Liver (tissue), 9 donors: Measurements from ENCODE around the gene BEST1. TPM values are rescaled to one million over a fixed set of nuclear protein-coding genes. Genes with fewer than 3 reads are reported as not detected.

Experiments
- DNase-seq: peaks from one replicate; pipeline ENCODE4 v3.0.0-alpha.2; 2017; ENCODE audit warnings: low spot score
- H3K27ac ChIP-seq, 2 donors: one replicate each; pipeline ENCODE4 v1.7.0; 2013; ENCODE audit warnings: inconsistent platforms in 2 of 2, low read length in 2 of 2, control low read depth in 1 of 2, low read depth in 1 of 2, mild to moderate bottlenecking in 1 of 2
- H3K27me3 ChIP-seq, 4 donors: one replicate each; pipeline versions ENCODE4 v1.6.1 to v1.7.0; 2013; ENCODE audit warnings: low read length in 3 of 4, inconsistent platforms in 1 of 4, mild to moderate bottlenecking in 1 of 4, moderate library complexity in 1 of 4; ENCODE audit not compliant: control insufficient read depth in 4 of 4, insufficient read depth in 4 of 4
- H3K36me3 ChIP-seq, 4 donors: one replicate each; pipeline versions ENCODE4 v1.6.1 to v1.7.0; 2013; ENCODE audit warnings: low read length in 3 of 4, mild to moderate bottlenecking in 3 of 4, low read depth in 1 of 4, moderate library complexity in 1 of 4; ENCODE audit not compliant: control insufficient read depth in 4 of 4, insufficient read depth in 3 of 4
- H3K4me1 ChIP-seq, 4 donors: one replicate each; pipeline versions ENCODE4 v1.6.1 to v1.7.0; 2013; ENCODE audit warnings: low read length in 3 of 4, mild to moderate bottlenecking in 3 of 4, moderate library complexity in 1 of 4; ENCODE audit not compliant: control insufficient read depth in 4 of 4, insufficient read depth in 4 of 4
- H3K4me3 ChIP-seq, 3 donors: one replicate each; pipeline versions ENCODE4 v1.6.1 to v1.7.0; 2013; ENCODE audit warnings: low read length in 3 of 3, control low read depth in 1 of 3, low read depth in 1 of 3, mild to moderate bottlenecking in 1 of 3
- H3K9ac ChIP-seq, 2 donors: one replicate each; pipeline ENCODE4 v1.7.0; 2013; ENCODE audit warnings: low read length in 2 of 2, mild to moderate bottlenecking in 2 of 2, moderate library complexity in 2 of 2, control low read depth in 1 of 2, low read depth in 1 of 2
- H3K9me3 ChIP-seq, 4 donors: one replicate each; pipeline versions ENCODE4 v1.6.1 to v1.7.0; 2013; ENCODE audit warnings: low read length in 3 of 4; ENCODE audit not compliant: control insufficient read depth in 4 of 4
- EGR1 ChIP-seq, 2 donors: IDR thresholded peaks; 2 replicates each; pipeline ENCODE4 v1.6.1; 2016 to 2018; ENCODE audit warnings: antibody characterized with exemption in 2 of 2, low read depth in 2 of 2
- FOXA1 ChIP-seq: IDR thresholded peaks from 2 replicates; pipeline ENCODE4 v1.6.1; 2016; ENCODE audit warnings: antibody characterized with exemption
- FOXA2 ChIP-seq: IDR thresholded peaks from 2 replicates; pipeline ENCODE4 v1.6.1; 2016; ENCODE audit warnings: antibody characterized with exemption
- GABPA ChIP-seq, 2 donors: IDR thresholded peaks in 1 of 2; conservative IDR thresholded peaks in 1 of 2; 2 replicates each; pipeline ENCODE4 v1.6.1; 2016; ENCODE audit warnings: antibody characterized with exemption in 2 of 2, mild to moderate bottlenecking in 1 of 2, moderate library complexity in 1 of 2
- HNF4A ChIP-seq, 2 donors: conservative IDR thresholded peaks; 2 replicates each; pipeline ENCODE4 v1.6.1; 2016; ENCODE audit warnings: antibody characterized with exemption in 2 of 2, mild to moderate bottlenecking in 2 of 2
- RAD21 ChIP-seq, 2 donors: IDR thresholded peaks; 2 replicates each; pipeline ENCODE4 v1.6.1; 2016; ENCODE audit warnings: antibody characterized with exemption in 2 of 2, mild to moderate bottlenecking in 2 of 2
- RXRA ChIP-seq, 2 donors: IDR thresholded peaks; 2 replicates each; pipeline ENCODE4 v1.6.1; 2017 to 2018; ENCODE audit warnings: antibody characterized with exemption in 2 of 2, mild to moderate bottlenecking in 1 of 2
- SP1 ChIP-seq: IDR thresholded peaks from 2 replicates; pipeline ENCODE4 v1.6.1; 2018; ENCODE audit warnings: antibody characterized with exemption, mild to moderate bottlenecking
- TAF1 ChIP-seq: conservative IDR thresholded peaks from 2 replicates; pipeline ENCODE4 v1.6.1; 2016; ENCODE audit warnings: antibody characterized with exemption, mild to moderate bottlenecking
- YY1 ChIP-seq: IDR thresholded peaks from 2 replicates; pipeline ENCODE4 v1.6.1; 2016; ENCODE audit warnings: antibody characterized with exemption, mild to moderate bottlenecking
- WGBS: extraction: QIAGEN DNeasy Blood & Tissue Kit; methylation state at CpG from one replicate; pipeline ENCODE4 v1.1.7; 2013; 5-methylcytosine and 5-hydroxymethylcytosine counted together
- polyA plus RNA-seq, 2 donors: library from polyadenylated mRNA; stranded (reverse) in 1 of 2; unstranded in 1 of 2; fragments of 200-250 nt in 1 of 2; fragments of >200 nt in 1 of 2; fragmentation: Nextera tagmentation in 1 of 2; extraction: Ambion mirVana in 1 of 2; gene quantifications; one replicate each; pipeline versions ENCODE4 v1.2.1 to v1.2.3, GENCODE V29; 2013 to 2015
- total RNA-seq, 2 donors: library from RNA; depleted of rRNA; stranded (reverse); fragments of >200 nt; gene quantifications; one replicate each; pipeline ENCODE4 v1.2.3, GENCODE V29; 2014
- TF ChIP-seq, protein P1 (sequence below): IDR thresholded peaks from 2 replicates; pipeline ENCODE4 v1.6.1; 2016; ENCODE audit warnings: antibody characterized with exemption
- TF ChIP-seq, protein P2 (sequence below): fragments of 150-350 bp; IDR thresholded peaks from 2 replicates; pipeline ENCODE4 v1.5.1; 2017; ENCODE audit warnings: improper control_type of control experiment, low read depth, low read length; ENCODE audit not compliant: missing input control
- TF ChIP-seq, protein P3 (sequence below): IDR thresholded peaks from 2 replicates; pipeline ENCODE4 v1.6.1; 2016; ENCODE audit warnings: antibody characterized with exemption
- donor health status: healthy.
- donor health status: healthy.
- donor health status: healthy.
- donor health status: healthy.
- donor health status: healthy.

BEST1 gene
- total RNA-seq (1 to 10 TPM; 1.3 to 1.6 TPM), polyA plus RNA-seq (under 1 TPM; 0.22 to 0.85 TPM)

DNA sequence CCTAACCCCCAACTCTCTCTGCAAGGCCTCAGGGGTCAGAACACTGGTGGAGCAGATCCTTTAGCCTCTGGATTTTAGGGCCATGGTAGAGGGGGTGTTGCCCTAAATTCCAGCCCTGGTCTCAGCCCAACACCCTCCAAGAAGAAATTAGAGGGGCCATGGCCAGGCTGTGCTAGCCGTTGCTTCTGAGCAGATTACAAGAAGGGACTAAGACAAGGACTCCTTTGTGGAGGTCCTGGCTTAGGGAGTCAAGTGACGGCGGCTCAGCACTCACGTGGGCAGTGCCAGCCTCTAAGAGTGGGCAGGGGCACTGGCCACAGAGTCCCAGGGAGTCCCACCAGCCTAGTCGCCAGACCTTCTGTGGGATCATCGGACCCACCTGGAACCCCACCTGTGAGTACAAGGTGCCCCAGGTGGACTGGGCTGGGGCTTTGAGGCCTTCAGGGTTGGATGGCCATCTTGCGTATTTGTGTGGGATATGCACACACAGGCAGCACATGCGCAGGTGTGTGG lies at the start of gene BEST1:
Gene BEST1, plus strand, starts transcription at position 317 of the 513 bp plus-strand sequence. CDS start 1,456 bp downstream, outside the sequence.
- no peak for DNase-seq
- WGBS, result 93% methylated on average over 8 of the region's 8 CpGs

DNA sequence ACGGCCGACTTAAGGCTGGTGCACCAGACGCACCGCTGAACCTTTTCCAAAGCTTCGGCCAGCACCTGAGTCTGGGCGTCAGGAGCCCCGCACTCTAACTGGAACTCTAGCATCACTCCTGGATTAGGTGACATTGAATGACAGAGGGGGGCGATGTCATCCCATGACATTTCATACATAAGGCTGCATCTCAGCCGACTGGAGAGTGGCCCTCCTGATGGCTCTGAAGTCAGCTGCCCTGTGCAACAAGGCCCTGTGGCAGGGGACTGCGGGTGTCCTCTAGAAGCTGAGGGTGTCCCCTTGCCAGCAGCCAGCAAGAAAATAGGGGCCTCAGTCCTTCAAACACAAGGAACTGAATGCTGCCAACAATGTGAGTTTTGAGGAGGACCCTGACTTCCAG lies 48.8 kb upstream of the BEST1 start:
- Histone ChIP-seq H3K36me3 (no peaks in the 10 kb centered on the region), H3K9me3 (no peaks in the 10 kb centered on the region), H3K4me3 (no peak overlapping the region), H3K27ac (no peak overlapping the region), H3K4me1 (peaks cover 0 to 7% (median under 1%) of the 10 kb centered on the region in 4 donors), H3K27me3 (no peaks in the 10 kb centered on the region), H3K9ac (no peak overlapping the region)
- 93% methylated on average over 10 of the region's 10 CpGs for WGBS
- TF ChIP-seq RAD21 (IDR thresholded peaks at IDR 0.05) (peak in 1 of 2 donors; percentile 13), EGR1 (IDR thresholded peaks at IDR 0.05; ENCODE audit: low read depth in 2 of 2) (no peak)
- DNase-seq, result no peak

More for the DNA sequence above, at the start of gene BEST1:
- Histone ChIP-seq H3K4me3 (no peak within 1 kb of the TSS), H3K4me1 (peaks cover 0 to 3% (median under 1%) of the 10 kb centered on the region in 4 donors), H3K9me3 (no peaks in the 10 kb centered on the region), H3K36me3 (no peaks in the 10 kb centered on the region), H3K27me3 (no peaks in the 10 kb centered on the region), H3K27ac (no peak within 1 kb of the TSS), H3K9ac (no peak within 1 kb of the TSS)
- TF ChIP-seq SP1, result no peak
- TF ChIP-seq TAF1, result no peak
- no peak for TF ChIP-seq HNF4A (conservative IDR thresholded peaks at IDR 0.05)
- TF ChIP-seq, protein P1, sequence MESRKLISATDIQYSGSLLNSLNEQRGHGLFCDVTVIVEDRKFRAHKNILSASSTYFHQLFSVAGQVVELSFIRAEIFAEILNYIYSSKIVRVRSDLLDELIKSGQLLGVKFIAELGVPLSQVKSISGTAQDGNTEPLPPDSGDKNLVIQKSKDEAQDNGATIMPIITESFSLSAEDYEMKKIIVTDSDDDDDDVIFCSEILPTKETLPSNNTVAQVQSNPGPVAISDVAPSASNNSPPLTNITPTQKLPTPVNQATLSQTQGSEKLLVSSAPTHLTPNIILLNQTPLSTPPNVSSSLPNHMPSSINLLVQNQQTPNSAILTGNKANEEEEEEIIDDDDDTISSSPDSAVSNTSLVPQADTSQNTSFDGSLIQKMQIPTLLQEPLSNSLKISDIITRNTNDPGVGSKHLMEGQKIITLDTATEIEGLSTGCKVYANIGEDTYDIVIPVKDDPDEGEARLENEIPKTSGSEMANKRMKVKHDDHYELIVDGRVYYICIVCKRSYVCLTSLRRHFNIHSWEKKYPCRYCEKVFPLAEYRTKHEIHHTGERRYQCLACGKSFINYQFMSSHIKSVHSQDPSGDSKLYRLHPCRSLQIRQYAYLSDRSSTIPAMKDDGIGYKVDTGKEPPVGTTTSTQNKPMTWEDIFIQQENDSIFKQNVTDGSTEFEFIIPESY, result no peak
- no peak for TF ChIP-seq YY1
- no peak for TF ChIP-seq GABPA (IDR thresholded peaks at IDR 0.05 in 1 of 2, conservative IDR thresholded peaks at IDR 0.05 in 1 of 2)
- TF ChIP-seq, protein P2, sequence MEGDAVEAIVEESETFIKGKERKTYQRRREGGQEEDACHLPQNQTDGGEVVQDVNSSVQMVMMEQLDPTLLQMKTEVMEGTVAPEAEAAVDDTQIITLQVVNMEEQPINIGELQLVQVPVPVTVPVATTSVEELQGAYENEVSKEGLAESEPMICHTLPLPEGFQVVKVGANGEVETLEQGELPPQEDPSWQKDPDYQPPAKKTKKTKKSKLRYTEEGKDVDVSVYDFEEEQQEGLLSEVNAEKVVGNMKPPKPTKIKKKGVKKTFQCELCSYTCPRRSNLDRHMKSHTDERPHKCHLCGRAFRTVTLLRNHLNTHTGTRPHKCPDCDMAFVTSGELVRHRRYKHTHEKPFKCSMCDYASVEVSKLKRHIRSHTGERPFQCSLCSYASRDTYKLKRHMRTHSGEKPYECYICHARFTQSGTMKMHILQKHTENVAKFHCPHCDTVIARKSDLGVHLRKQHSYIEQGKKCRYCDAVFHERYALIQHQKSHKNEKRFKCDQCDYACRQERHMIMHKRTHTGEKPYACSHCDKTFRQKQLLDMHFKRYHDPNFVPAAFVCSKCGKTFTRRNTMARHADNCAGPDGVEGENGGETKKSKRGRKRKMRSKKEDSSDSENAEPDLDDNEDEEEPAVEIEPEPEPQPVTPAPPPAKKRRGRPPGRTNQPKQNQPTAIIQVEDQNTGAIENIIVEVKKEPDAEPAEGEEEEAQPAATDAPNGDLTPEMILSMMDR, result no peak
- TF ChIP-seq RAD21 (IDR thresholded peaks at IDR 0.05), result no peak
- TF ChIP-seq FOXA1, result no peak
- TF ChIP-seq RXRA (IDR thresholded peaks at IDR 0.05), result no peak
- no peak for TF ChIP-seq FOXA2
- TF ChIP-seq EGR1 (IDR thresholded peaks at IDR 0.05; ENCODE audit: low read depth in 2 of 2), result no peak
- TF ChIP-seq, protein P3, sequence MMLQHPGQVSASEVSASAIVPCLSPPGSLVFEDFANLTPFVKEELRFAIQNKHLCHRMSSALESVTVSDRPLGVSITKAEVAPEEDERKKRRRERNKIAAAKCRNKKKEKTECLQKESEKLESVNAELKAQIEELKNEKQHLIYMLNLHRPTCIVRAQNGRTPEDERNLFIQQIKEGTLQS, result no peak

DNA sequence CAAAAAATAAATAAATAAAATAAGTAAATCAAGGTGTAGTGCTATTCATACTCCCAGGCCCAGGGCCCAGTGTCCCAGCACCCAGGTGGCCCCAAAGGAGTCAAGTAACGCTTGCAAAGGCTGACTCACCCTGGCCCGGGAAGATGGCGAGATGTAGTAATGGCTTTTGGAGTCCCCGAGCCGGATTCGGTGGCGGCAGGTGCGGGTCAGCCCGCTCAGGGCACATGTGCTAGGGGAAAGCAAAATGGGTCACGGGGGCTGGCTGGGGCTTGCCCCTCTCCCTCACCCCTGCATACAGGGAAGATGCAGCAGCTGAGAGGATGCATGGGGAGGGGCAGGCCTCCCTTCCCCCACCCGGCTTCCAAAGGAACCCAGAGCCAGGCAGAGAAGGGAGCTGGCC lies 47.8 kb upstream of the BEST1 start:
- WGBS, result 91% methylated on average over 11 of the region's 11 CpGs
- no peaks in the 10 kb centered on the region for H3K9me3 ChIP-seq
- no peaks in the 10 kb centered on the region for H3K36me3 ChIP-seq
- TF ChIP-seq, protein P3, result no peak
- TF ChIP-seq RAD21 (IDR thresholded peaks at IDR 0.05), result no peak
- TF ChIP-seq EGR1 (IDR thresholded peaks at IDR 0.05; ENCODE audit: low read depth in 2 of 2), result no peak
- TF ChIP-seq, protein P2, result no peak
- TF ChIP-seq FOXA2, result no peak
- no peak for TF ChIP-seq GABPA (IDR thresholded peaks at IDR 0.05 in 1 of 2, conservative IDR thresholded peaks at IDR 0.05 in 1 of 2)
- DNase-seq, result no peak
- H3K4me1 ChIP-seq, result peaks cover 0 to 7% (median under 1%) of the 10 kb centered on the region in 4 donors
- no peak overlapping the region for H3K9ac ChIP-seq
- no peaks in the 10 kb centered on the region for H3K27me3 ChIP-seq
- no peak overlapping the region for H3K4me3 ChIP-seq
- no peak overlapping the region for H3K27ac ChIP-seq
